Breast epithelium (tissue), 3 donors: ENCODE data around the gene PRDM11.

Experiments
- POLR2A ChIP-seq: fragments of 450-650 bp; IDR thresholded peaks from one replicate; pipeline ENCODE4 v1.6.1; 2016; ENCODE audit warnings: antibody characterized with exemption, mild to moderate bottlenecking, moderate library complexity
- POLR2AphosphoS5 ChIP-seq, 3 donors: sonication (generic); formaldehyde crosslinking; IDR thresholded peaks; one replicate each; pipeline ENCODE4 v1.6.1; 2017; ENCODE audit warnings: antibody characterized with exemption in 3 of 3
- TF ChIP-seq, protein P1 (sequence below), 3 donors: fragments of 450-650 bp; IDR thresholded peaks; one replicate each; pipeline ENCODE4 v1.5.1; 2016 to 2017; ENCODE audit warnings: antibody characterized with exemption in 3 of 3, mild to moderate bottlenecking in 3 of 3, moderate library complexity in 3 of 3

DNA sequence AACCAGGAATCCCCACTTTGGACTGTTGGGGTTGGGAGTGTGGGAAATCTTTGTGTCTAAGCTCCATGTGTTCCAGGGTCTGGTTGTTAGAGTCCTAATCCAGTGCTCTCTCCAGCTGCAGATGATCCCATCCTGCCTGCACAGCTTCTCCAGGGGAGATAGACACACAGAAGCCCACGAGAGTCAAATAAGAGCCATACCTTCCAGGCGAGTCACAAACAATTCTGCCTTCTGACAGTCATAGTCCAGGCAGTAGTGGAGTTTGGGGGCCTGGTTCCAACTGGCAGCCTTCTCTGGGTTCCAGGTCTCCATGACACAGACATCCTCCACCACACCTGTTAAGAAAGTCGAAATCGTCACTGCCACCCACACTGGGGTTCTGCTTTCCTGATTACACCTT, 107.6 kb downstream of the PRDM11 start:
- TF ChIP-seq, protein P1, sequence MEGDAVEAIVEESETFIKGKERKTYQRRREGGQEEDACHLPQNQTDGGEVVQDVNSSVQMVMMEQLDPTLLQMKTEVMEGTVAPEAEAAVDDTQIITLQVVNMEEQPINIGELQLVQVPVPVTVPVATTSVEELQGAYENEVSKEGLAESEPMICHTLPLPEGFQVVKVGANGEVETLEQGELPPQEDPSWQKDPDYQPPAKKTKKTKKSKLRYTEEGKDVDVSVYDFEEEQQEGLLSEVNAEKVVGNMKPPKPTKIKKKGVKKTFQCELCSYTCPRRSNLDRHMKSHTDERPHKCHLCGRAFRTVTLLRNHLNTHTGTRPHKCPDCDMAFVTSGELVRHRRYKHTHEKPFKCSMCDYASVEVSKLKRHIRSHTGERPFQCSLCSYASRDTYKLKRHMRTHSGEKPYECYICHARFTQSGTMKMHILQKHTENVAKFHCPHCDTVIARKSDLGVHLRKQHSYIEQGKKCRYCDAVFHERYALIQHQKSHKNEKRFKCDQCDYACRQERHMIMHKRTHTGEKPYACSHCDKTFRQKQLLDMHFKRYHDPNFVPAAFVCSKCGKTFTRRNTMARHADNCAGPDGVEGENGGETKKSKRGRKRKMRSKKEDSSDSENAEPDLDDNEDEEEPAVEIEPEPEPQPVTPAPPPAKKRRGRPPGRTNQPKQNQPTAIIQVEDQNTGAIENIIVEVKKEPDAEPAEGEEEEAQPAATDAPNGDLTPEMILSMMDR (IDR thresholded peaks at IDR 0.05), result no peak
- TF ChIP-seq POLR2A (no peak), POLR2AphosphoS5 (IDR thresholded peaks at IDR 0.05) (no peak)
